GM20000 (cell line): Measurements from ENCODE around the gene SLC44A4.
"Not testable (repeated sequence)": the region's sequence is repeated elsewhere in the genome, so short reads cannot be mapped to it uniquely, and the experiment has no call there.

ENCODE experiments used
- DNase-seq: peaks from one replicate; pipeline ENCODE4 v3.0.0; 2012; ENCODE audit warnings: low spot score
- CTCF ChIP-seq: IDR thresholded peaks from 2 replicates; pipeline ENCODE4 v1.5.1; 2012; ENCODE audit warnings: mild to moderate bottlenecking, control low read depth; ENCODE audit errors: extremely low read depth, missing control alignments

SLC44A4 gene

DNA sequence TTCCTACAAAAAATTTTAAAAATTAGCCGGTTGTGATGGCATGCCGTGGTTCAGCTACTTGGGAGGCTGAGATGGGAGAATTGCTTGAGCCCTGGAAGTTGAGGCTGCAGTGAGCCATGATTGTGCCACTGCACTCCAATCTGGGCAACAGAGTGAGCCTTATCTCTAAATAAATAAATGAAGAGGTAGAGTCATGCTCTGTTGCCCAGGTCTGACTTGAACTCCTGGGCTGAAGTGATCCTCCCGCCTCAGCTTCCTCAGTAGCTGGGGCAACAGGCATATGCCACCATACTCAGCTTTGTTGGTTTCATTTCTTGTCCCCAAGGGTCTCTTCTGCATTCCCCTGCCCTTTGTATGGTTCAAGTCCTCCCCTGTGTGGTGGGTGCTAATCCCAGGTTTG, 34.3 kb downstream of the SLC44A4 start:
- no peak for DNase-seq
- TF ChIP-seq CTCF: no peak

DNA sequence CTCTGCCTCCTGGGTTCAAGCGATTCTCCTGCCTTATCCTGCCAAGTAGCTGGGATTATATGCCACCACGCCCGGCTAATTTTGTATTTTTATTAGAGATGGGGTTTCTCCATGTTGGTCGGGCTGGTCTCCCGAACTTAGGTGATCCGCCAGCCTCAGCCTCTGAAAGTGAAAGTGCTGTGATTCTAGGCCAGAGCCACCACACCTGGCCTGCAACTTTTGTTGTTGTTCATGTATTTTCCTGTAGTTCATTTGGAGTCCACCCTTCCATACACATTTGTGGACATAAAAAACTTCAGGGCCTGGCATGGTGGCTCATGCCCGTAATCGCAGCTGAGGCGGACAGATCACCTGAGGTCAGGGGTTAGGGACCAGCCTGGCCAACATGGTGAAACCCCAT, 36.7 kb downstream of the SLC44A4 start:
- TF ChIP-seq CTCF: no peak
- no peak for DNase-seq

DNA sequence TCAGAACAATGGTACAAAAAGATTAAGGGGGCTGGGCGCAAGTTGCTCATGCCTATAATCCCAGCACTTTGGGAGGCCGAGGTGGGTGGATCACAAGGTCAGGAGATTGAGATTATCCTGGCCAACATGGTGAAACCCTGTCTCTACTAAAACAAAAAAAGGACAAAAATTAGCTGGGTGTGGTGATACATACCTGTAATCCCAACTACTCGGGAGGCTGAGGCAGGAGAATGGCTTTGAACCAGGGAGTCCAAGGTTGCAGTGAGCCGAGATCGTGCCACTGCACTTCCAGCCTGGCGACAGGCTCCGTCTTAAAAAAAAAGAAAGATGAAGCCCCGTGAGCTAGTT, 39.0 kb downstream of the SLC44A4 start:
- not testable (repeated sequence) for DNase-seq

DNA sequence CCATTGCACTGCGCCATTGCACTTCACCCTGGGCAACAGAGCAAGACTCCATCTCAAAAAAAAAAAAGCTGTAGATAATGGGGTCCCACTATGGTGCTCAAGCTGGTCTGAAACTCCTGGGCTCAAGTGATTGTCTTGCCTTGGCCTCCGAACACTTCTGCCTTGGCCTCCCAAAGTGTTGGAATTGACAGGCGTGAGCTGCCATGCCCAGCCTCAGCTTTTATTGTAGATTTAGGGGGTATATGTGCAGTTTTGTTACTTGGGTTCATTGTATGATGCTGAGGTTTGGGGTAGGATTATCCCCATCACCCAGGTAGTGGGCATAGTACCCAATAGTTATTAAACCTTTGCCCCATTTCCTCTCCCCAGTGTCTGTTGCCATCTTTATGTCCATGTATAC, 39.8 kb downstream of the SLC44A4 start:
- DNase-seq: no peak
- TF ChIP-seq CTCF: no peak

DNA sequence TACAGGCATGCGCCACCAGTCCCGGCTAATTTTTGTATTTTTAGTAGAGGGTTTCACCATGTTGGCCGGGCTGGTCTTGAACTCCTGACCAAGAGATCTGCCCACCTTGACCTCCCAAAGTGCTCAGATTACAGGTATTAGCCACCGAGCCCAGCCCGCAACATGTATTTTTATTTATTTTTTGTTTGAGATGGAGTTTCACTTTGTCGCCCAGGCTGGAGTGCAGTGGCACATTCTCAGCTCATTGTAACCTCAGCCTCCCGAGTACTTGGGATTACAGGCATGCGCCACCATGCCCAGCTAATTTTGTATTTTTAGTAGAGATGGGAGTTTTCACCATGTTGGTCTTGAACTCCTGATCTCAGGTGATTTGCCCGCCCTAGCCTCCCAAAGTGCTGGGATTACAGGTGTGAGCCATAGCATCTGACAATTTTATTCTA, 40.7 kb downstream of the SLC44A4 start:
- DNase-seq: not testable (repeated sequence)

- TF ChIP-seq CTCF: no peak
These were observed 41.3 kb downstream of the SLC44A4 start for GRCh38 chr6:31837369-31838113.

GRCh38 chr6:31836474-31837368, 42.1 kb downstream of the SLC44A4 start:
- DNase-seq: no peak
- no peak for TF ChIP-seq CTCF

More at GRCh38 chr6:31837369-31838113, 41.3 kb downstream of the SLC44A4 start:
- DNase-seq: no peak

DNA sequence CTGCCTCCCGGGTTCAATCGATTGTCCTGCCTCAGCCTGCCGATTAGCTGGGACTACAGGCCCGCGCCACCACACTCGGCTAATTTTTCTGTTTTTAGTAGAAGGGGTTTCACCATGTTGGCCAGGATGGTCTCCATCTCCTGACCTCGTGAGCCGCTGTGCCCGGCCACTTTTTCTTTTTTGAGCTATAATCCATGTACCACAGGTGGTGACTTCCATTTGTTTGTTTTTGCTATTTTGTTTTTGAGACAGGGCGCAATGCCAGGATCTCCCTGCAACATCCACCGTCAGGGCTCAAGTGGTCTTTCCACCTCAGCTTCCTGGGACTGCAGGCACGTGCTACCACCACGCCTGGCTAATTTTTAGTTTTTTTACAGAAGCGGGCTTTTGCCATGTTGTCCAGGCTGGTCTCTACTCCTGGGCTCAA, 42.7 kb downstream of the SLC44A4 start:
- no peak for DNase-seq

More for the DNA sequence above, 42.7 kb downstream of the SLC44A4 start:
- TF ChIP-seq CTCF: no peak
